IPS DF 4.7 (cell line): ENCODE measurements around the gene GALNT16.

ENCODE experiments used
- DNase-seq: peaks from one replicate; pipeline ENCODE4 v3.0.0-alpha.2; 2013; ENCODE audit warnings: low spot score; ENCODE audit errors: extremely low read depth

GALNT16 gene

DNA sequence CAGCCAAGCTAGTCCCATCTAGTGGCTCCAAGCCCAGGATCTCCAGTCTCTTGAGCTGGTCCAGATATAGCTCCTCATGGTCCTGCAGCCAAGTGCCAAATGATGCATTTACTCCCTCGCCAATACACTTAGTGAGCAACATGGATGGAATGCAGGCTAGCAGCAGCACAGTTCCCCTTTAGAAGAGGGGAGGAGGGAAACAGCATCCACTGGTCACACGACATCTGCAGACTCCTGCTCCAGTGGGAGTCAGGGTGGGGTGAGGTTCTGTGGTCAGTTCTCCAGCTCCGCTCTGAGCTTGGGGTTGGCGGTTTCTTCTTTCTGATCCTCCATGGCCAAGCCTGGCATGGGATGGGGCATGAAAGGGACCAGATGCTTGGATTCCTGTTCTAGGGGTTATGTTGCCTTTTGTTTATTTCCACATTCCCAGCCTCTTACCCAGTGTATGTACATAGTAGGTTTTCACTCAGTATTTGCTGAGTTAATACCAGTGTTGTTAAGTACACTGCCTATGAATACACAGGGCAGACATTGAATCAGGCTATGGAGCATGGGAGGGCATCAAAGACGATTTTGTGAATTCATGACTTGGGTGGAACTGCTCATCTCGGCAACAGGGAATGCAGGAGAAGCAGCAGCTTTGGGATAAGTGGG is 57.3 kb downstream of the GALNT16 start:
- no peak for DNase-seq

- no peak for DNase-seq
Measured at GRCh38 chr14:69317780-69318179, 57.8 kb downstream of the GALNT16 start.

DNA sequence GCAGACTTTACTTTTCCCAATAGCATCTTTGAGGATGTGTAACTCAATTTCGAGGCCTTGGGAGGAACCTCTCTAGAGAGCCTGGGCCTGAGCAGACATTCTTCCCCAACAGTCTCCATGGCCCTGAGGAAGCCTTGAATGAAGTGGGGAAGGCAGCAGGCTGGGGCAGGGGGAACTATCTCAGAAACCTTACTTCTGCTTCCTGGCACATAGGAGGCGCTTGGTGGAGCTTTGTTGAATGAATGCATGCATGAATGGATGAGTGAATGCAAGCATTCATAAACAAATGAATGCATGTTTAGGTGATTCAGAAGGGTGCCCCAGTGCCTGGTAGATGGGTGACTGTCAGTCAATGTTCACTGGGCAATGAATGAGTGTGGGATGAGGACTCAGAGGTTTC is 58.3 kb downstream of the GALNT16 start:
- no peak for DNase-seq

DNA sequence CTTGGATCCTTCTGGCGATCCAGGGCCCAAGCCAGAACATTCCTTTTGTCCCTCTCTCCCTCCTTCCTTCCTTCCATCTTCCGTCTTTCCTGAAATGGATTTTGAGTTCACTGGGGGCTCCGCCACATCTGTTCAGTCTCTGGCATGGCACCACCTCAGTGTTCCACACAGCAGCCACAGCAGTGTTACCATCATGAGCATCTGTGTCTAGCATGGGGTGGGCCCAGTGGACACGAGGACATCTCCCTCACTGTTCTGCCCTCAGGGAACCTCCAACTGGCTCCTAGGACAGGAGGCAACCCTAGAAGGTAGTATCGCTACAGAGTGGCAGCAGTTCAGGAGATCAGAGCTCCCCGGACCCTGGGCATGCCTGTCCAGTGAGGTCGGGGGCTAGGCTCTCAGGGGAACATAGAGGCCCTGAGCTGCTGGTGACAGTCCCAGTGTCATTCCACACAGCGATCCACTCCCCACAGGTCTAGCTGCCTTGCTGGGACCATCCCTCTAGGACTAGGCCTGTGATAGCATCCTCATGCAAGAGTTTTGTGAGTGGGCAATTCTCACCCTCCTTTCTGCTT is 59.0 kb downstream of the GALNT16 start:
- no peak for DNase-seq

GRCh38 chr14:69319911-69320310 is 60.0 kb downstream of the GALNT16 start:
- no peak for DNase-seq

GRCh38 chr14:69320581-69321365 is 60.8 kb downstream of the GALNT16 start:
- no peak for DNase-seq

DNA sequence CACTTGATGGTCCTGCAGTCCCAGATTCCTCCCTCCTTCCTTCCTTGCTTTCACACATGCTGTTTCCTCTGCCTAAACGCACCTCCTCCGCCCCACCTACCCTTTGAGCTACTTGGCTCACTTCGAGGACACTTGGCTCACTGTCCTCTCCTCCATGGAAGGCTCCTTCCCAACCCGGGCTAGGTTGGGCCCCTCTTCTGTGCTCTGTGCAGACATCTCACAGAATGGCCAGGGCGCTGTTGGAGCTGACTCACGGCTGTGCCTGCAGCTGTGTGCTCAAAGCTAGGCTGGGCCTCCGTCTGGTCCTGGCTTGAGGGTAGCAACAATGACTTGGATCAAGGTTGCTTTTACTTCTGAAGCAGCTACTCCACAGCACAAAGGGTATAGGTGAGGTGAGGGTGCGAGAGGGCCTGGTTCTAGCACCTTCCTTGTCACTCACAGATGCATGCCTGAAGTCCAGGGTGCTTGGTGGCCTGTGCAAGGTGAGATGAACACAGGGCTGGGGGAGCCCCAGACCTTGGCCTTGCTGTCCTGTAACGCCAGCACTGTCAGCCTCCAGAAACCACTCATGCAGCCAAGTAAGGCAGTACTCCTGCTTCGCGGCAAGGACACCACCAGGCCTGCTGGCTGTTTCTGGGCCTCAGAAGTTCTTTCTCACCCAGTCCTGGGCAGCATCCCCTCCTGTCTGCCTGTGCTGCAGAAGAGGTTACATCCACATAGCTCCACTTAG is 61.8 kb downstream of the GALNT16 start:
- no peak for DNase-seq

DNA sequence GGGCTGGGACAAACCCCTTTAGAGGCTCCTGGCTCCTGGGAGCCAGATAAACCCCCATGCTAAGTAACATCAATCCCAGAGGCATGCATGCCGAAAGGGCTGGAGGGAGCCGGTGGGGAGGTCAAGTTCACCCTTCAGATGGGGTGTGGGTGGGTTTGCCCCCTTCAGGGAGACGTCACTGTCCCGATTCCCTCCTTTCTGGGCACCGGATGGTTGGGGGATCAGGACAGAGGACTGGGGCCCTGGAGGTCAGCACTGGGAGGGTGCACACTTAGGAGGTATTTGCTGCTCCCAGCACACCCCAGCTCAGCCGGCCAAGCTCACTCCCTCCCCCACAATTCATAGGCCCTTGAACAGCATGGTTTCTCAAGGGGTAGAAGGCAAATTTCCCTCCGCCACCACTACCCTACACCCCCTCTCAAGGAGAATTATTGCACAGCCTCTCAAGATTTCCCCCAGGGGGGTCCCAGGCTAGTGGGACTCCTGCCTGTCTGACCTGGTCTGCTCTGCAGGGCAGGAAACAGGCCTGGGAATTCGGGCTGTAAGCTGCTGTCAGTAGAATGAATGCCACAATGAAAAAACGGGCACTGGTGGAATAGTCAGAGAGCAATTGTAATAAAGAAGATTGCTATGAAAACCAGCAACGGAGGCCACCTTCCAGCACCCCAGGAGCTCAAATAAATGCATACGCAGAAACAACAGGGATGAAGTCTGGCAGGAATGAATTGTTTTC is 63.5 kb downstream of the GALNT16 start:
- no peak for DNase-seq

GRCh38 chr14:69323999-69324282 is 64.0 kb downstream of the GALNT16 start:
- DNase-seq = no peak

GRCh38 chr14:69324341-69324931 is 64.5 kb downstream of the GALNT16 start:
- DNase-seq = no peak

GRCh38 chr14:69325086-69325485 is 65.1 kb downstream of the GALNT16 start:
- no peak for DNase-seq

DNA sequence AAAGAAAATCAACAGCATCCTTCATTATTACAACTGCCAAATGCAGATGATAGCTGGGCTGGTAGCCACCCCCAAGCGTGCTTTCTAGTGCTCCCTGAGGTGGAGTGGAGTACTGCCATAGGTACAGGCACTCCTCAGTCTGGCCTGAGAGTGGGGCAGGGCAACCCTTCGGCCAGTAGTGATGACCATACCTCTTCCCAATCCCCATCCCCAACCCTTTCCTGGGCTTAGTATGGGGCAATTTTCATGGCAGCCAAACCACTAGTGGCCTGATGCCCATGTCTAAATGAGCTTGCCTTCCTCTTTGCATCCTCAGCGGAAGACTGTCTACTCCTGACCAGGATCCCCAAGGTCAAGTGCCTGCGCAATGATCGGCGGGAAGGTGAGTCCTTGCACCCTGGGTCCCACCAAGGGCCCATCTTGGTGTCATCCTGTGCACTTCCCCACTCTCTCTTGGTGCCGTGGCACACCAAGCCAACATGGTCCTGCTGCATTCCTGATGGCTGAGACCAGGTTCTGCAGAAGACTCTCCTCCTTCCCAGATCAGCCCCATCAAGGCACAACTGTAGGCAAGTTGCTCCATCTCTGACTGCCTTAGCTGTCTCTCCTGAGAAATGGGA is 65.8 kb downstream of the GALNT16 start:
- no peak for DNase-seq

- DNase-seq = no peak
Measured at GRCh38 chr14:69326611-69327010, 66.7 kb downstream of the GALNT16 start.

GRCh38 chr14:69327507-69327906 is 67.5 kb downstream of the GALNT16 start:
- DNase-seq = no peak

GRCh38 chr14:69328317-69328716 is 68.4 kb downstream of the GALNT16 start:
- no peak for DNase-seq

- DNase-seq = no peak
Measured at GRCh38 chr14:69328765-69329164, 68.8 kb downstream of the GALNT16 start.

DNA sequence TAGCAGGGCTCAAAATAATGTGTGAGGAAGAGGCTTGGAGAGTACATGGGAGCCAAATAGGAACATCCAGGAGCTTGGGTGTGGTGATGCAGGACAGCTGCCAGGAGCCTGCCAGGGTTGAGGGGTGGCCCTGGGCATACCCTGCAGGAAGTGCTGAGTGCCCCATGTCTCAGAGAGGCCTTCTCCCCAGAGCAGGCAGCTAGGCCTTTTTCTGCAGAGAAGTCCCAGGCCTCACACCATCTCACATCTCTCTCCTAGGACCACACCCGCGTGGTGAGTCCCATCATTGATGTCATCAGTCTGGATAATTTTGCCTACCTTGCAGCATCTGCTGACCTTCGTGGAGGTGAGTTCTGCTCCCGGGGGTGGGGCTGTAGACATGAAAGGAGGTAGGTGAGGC is 71.2 kb downstream of the GALNT16 start:
- DNase-seq = no peak

- DNase-seq = no peak
Measured at GRCh38 chr14:69332782-69333395, 72.9 kb downstream of the GALNT16 start.

DNA sequence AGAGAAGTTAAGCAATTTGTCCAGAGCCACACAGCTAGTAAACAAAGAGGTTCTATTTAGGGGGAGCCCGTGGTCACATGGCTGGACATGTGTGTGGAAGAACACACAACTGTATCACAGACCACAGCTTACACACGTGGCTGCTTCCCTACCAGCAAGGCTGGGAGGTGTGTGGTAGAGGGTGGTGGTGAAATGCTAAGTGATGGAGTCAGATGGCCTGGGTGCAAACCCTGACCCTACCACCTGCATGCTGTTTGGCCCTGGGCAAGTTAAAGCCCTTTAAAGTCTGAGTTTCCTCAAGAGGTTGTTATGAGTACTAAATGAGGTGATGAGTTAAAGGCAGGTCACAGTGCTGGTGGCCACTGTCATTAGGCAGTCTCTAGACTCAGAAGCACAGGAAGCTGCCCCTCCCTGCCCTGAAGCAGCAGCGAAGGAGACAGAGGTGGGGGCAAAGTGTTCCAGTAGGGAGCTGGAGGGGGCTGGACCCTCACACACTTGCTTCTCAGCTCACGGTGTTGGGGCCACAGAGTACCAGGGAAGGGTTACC is 73.9 kb downstream of the GALNT16 start:
- no peak for DNase-seq

- no peak for DNase-seq
Measured at GRCh38 chr14:69334576-69334975, 74.6 kb downstream of the GALNT16 start.
